ENCODE data around the gene FAM107B. TPM values are rescaled to one million over a fixed set of nuclear protein-coding genes. Genes with fewer than 3 reads are reported as not detected.

FAM107B gene
- total and polyA plus RNA-seq, 2 of the 13 experiments (the other 11 are each of a cell fraction or from before 2014, with no cell fraction given), result 15.7 to 24.8 TPM

- TF ChIP-seq, protein P1, sequence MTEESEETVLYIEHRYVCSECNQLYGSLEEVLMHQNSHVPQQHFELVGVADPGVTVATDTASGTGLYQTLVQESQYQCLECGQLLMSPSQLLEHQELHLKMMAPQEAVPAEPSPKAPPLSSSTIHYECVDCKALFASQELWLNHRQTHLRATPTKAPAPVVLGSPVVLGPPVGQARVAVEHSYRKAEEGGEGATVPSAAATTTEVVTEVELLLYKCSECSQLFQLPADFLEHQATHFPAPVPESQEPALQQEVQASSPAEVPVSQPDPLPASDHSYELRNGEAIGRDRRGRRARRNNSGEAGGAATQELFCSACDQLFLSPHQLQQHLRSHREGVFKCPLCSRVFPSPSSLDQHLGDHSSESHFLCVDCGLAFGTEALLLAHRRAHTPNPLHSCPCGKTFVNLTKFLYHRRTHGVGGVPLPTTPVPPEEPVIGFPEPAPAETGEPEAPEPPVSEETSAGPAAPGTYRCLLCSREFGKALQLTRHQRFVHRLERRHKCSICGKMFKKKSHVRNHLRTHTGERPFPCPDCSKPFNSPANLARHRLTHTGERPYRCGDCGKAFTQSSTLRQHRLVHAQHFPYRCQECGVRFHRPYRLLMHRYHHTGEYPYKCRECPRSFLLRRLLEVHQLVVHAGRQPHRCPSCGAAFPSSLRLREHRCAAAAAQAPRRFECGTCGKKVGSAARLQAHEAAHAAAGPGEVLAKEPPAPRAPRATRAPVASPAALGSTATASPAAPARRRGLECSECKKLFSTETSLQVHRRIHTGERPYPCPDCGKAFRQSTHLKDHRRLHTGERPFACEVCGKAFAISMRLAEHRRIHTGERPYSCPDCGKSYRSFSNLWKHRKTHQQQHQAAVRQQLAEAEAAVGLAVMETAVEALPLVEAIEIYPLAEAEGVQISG (CRISPR knock-in tag; IDR thresholded peaks at IDR 0.05), result no peak
- TF ChIP-seq ZFP36 (IDR thresholded peaks at IDR 0.05; ENCODE audit: borderline replicate concordance, low read depth, low read length, partially characterized antibody), result no peak
- no peak for TF ChIP-seq IKZF5 (CRISPR knock-in tag; IDR thresholded peaks at IDR 0.05)
- TF ChIP-seq ZNF512B (CRISPR knock-in tag; IDR thresholded peaks at IDR 0.05; ENCODE audit: borderline replicate concordance), result no peak
- no peak for TF ChIP-seq HOXA5 (CRISPR knock-in tag; IDR thresholded peaks at IDR 0.05)
Measured at GRCh38 chr10:14585287-14586193, 189.2 kb downstream of the FAM107B start (continued).
